ENCODE data around the gene BPTF.
"Not testable (repeated sequence)": the region's sequence is repeated elsewhere in the genome, so short reads cannot be mapped to it uniquely, and the experiment has no call there.

GRCh38 chr17:67848846-67849245 is 23.5 kb downstream of the BPTF start:
- TF ChIP-seq SMC3 (IDR thresholded peaks at IDR 0.05); POLR2AphosphoS2 (conservative IDR thresholded peaks at IDR 0.05; ENCODE audit: low read length); POLR2A (IDR thresholded peaks at IDR 0.05; ENCODE audit: low read length); CTCF (IDR thresholded peaks at IDR 0.05); REST (IDR thresholded peaks at IDR 0.05); PBX3 (IDR thresholded peaks at IDR 0.05); EP300 (IDR thresholded peaks at IDR 0.05): not testable (repeated sequence)

Data from A549 (cell line).